ENCODE results near the gene SCGB2B2. TPM values are rescaled to one million over a fixed set of nuclear protein-coding genes. Genes with fewer than 3 reads are reported as not detected.

The SCGB2B2 gene
- total RNA-seq, 1 experiment from 2014 or later: 0.20 TPM

GRCh38 chr19:34712395-34713261 lies 35.7 kb upstream of the SCGB2B2 start (continued):
- TF ChIP-seq MAX (CRISPR knock-in tag; IDR thresholded peaks at IDR 0.05): peak; percentile 50; the same call in 1 of the 2 replicates
- TF ChIP-seq FOXK1 (CRISPR knock-in tag; IDR thresholded peaks at IDR 0.05): no peak
- no peak for TF ChIP-seq NFYB (CRISPR knock-in tag; conservative IDR thresholded peaks at IDR 0.05; ENCODE audit: low read depth)
- TF ChIP-seq ZNF121 (CRISPR knock-in tag; IDR thresholded peaks at IDR 0.05): no peak

GRCh38 chr19:34711890-34712289 lies 34.9 kb upstream of the SCGB2B2 start:
- ChIA-PET POLR2A (interaction anchor here (1.7 kb wide), 1 partner anchor 34 kb away, joined by 6 read pairs; the partner anchor contains the start of gene ZNF302), CTCF (interaction anchor here (0.6 to 2.7 kb wide), 10 partner anchors 34 to 970 kb away, joined by 3 to 26 read pairs (median 4); partner anchors contain the start of gene ZNF302)
- Mint-ChIP-seq H3K4me1 (peaks cover 14% of the 10 kb centered on the region), H3K27ac (0 out of 2 replicates have a peak overlapping the region, but pooled peaks have one; percentile 10), H3K36me3 (peaks cover 38% of the 10 kb centered on the region), H3K4me3 (peak overlapping the region; percentile 46), H3K9me3 (peaks cover 72% of the 10 kb centered on the region), H3K27me3 (ENCODE audit: low read depth) (peaks cover 55% of the 10 kb centered on the region)
- DNase-seq (ENCODE audit: low spot score) (no peak), ATAC-seq (peak; percentile 93)
- TF ChIP-seq RORB (CRISPR knock-in tag; IDR thresholded peaks at IDR 0.05) (no peak), E2F5 (CRISPR knock-in tag; IDR thresholded peaks at IDR 0.05) (no peak), FOXK1 (CRISPR knock-in tag; IDR thresholded peaks at IDR 0.05) (no peak), ZMAT4 (CRISPR knock-in tag; IDR thresholded peaks at IDR 0.05) (no peak), CDX4 (CRISPR knock-in tag; IDR thresholded peaks at IDR 0.05; ENCODE audit: borderline replicate concordance) (no peak)

- POLR2A ChIA-PET: no interaction called here
These were observed 30.7 kb upstream of the SCGB2B2 start for GRCh38 chr19:34707661-34708060.

GRCh38 chr19:34692549-34692948 lies 15.6 kb upstream of the SCGB2B2 start:
- DNase-seq (ENCODE audit: low spot score) (no peak), ATAC-seq (no peak)
- ChIA-PET POLR2A (no interaction called here), CTCF (no interaction called here)
- H3K27ac Mint-ChIP-seq: no peak overlapping the region
- H3K36me3 Mint-ChIP-seq: no peaks in the 10 kb centered on the region
- no peak overlapping the region for H3K4me3 Mint-ChIP-seq
- H3K4me1 Mint-ChIP-seq: peaks cover 4% of the 10 kb centered on the region; the same call in 1 of the 2 replicates
- H3K9me3 Mint-ChIP-seq: peaks cover 18% of the 10 kb centered on the region
- peaks cover 25% of the 10 kb centered on the region for H3K27me3 Mint-ChIP-seq (ENCODE audit: low read depth)
- TF ChIP-seq ZBTB21 (CRISPR knock-in tag; IDR thresholded peaks at IDR 0.05; ENCODE audit: borderline replicate concordance) (no peak), NFYB (CRISPR knock-in tag; conservative IDR thresholded peaks at IDR 0.05; ENCODE audit: low read depth) (no peak), ATF1 (CRISPR knock-in tag; IDR thresholded peaks at IDR 0.05) (no peak), AR (CRISPR knock-in tag; IDR thresholded peaks at IDR 0.05) (no peak), ZNF138 (CRISPR knock-in tag; conservative IDR thresholded peaks at IDR 0.05) (no peak), ESRRA (CRISPR knock-in tag; IDR thresholded peaks at IDR 0.05; ENCODE audit: borderline replicate concordance) (no peak), JAZF1 (CRISPR knock-in tag; IDR thresholded peaks at IDR 0.05) (no peak), ERG (CRISPR knock-in tag; IDR thresholded peaks at IDR 0.05) (no peak)

More at GRCh38 chr19:34707661-34708060, 30.7 kb upstream of the SCGB2B2 start:
- Mint-ChIP-seq H3K9me3 (peaks cover 65% of the 10 kb centered on the region), H3K4me1 (peaks cover 13% of the 10 kb centered on the region), H3K4me3 (no peak overlapping the region), H3K36me3 (peaks cover 19% of the 10 kb centered on the region), H3K27ac (no peak overlapping the region), H3K27me3 (ENCODE audit: low read depth) (peaks cover 60% of the 10 kb centered on the region)
- CTCF ChIA-PET: no interaction called here
- DNase-seq (ENCODE audit: low spot score) (no peak), ATAC-seq (no peak)
- no peak for TF ChIP-seq ZNF281 (CRISPR knock-in tag; IDR thresholded peaks at IDR 0.05)
